HG03565 (cell line): Measurements from ENCODE around the gene RASGEF1C.
"Not testable (repeated sequence)": the region's sequence is repeated elsewhere in the genome, so short reads cannot be mapped to it uniquely, and the experiment has no call there.

ENCODE experiments used
- ATAC-seq: cut with Tn5 transposase; IDR thresholded peaks from one replicate; pipeline ENCODE4 v1.9.1; 2021; ENCODE audit warnings: mild to moderate bottlenecking, moderate library complexity; ENCODE audit not compliant: unreplicated experiment

The RASGEF1C gene

DNA sequence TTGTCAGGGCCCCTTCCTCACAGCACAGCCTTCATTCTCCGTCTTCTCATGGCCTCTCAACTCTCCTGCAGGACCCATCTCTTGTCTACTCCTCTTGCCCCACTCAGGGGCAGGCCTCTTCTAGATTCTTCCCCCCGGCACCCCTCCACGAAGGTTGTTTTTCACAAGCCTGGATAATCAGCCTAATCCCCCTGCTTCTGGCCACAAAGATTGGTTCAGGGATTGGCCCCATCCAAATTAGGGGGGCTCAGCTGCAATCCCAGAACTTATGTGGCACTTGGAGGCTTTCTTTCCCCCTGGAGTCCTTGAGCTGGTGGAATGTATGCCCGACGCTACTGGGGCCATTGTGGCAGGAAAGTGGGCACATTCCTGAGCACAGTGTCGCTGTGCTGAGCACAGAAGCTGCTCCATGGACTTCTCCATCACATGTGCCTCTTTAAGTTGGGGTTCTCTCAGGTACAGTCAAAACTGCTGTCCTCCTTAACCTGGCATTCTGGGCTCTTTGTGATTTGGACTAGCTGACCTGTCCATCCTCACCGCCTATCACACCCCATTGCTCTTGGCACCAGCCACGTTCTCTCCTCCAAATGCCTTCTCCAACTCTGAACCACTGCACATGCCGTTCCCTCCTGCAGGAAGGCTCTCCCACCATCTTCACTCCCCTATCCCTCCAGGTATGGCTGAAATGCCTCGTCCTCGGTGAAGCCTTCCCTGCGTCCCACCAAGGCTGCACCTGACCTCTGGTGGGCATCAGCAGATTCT, 70.6 kb downstream of the RASGEF1C start:
- ATAC-seq, result no peak

DNA sequence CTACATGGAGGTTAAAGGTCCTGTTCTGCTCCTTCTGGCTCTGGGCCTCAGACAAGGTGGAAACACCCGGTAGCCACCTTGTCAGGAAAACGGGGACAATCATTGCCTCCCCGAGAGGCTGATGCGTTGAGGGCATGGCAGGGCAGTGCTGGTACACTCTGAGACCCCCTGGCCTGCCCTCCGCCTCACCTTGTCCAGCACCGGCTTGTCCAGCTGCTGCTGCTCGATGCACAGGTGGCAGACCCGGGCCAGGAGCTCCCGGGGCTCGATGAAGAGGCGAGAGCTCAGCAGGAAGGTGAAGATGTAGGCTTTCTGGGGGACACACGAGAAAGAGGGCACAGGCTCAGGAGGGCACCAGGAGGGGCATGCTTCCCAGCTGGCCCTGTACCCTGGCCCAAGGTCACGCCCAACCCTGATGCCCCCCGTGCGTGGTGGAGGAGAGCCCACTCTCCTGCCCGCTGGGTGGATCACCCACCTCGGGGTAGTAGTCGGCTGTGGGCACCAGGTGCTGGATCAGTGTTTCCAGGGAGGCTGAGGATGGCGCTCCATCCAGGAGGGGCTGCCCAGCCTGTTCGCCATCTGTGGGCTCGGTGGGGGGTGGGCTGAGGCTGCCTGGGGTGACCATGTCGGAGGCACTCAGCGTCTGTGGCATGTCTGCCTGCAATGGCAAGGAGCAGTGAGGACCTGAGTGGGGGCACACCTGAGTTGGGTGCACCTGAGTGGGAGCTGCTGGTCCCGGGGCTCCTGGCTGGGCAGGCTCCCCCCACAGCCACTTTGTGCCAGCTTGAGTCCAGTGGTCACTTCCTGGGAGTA, 71.4 kb downstream of the RASGEF1C start:
- no peak for ATAC-seq

GRCh38 chr5:180136630-180137381, 72.2 kb downstream of the RASGEF1C start:
- ATAC-seq, result no peak

GRCh38 chr5:180135967-180136629, 72.9 kb downstream of the RASGEF1C start:
- ATAC-seq, result no peak

- no peak for ATAC-seq
These were observed 73.7 kb downstream of the RASGEF1C start for GRCh38 chr5:180135128-180135955.

DNA sequence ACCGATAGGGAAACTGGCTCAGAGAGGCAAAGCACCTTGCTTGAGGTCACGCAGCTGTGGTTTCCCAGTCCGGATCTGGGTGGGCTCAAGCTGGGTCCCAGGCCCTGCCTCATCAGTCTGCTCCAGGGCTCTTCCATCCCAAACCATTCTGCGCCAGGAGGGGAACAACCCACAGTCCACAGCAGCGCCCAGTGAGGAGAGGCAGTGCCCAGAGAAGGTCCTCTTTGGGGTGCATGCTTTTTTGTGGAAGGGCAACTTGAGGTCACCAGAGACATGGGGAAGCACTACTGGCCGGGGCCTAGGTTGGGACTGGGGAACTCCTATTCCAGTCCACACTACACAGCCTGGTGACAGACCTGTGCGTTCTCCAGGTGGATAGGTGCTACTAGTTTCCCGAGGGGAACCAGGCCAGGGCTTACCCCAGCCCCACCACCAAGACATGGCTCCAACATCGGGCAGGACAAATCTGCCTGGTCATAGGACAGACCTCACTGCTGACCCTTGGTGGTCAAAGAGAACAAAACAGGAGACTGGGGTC, 75.0 kb downstream of the RASGEF1C start:
- no peak for ATAC-seq

DNA sequence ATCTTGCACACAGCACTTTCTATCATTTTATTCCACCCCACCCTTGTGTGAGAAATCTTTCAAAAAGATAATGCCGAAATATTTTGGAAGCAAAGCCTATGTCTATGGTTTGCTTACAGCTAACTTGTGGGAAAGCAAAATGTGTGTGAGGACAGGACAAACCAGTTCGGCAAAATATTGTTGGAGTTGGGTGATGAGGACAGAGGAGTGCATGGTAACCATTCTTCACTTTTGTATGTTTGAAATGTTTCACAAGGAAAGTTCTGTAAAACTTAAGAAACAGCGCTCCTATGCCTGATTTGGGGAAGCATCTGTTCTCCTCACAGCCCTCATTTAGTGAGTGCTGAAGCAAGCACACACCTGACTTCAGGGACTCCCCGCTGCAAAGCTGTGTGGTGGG, 75.5 kb downstream of the RASGEF1C start:
- ATAC-seq, result no peak

DNA sequence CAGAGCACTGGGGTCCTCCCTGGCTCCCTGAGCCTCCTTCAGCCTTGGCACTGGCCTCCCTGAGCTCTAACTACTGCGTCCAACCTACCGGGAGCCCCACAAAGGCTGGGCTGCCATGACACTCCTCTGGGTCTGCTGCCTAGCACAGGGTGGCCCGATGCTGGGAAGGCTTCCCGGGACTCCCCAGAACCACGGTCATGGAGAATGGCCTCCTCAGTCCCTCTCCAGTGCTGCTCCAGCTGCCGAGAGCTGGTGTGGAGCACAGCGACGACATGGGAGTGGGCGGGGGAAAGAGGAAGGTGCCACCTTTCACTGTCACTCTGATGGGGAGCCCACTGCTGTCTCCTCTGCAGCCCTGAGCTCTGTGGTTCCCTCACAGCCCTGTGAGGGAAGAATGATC, 76.0 kb downstream of the RASGEF1C start:
- no peak for ATAC-seq

- no peak for ATAC-seq
These were observed 77.9 kb downstream of the RASGEF1C start for GRCh38 chr5:180130876-180131740.

- no peak for ATAC-seq
These were observed 78.6 kb downstream of the RASGEF1C start for GRCh38 chr5:180130291-180130869.

GRCh38 chr5:180129291-180130190, 79.5 kb downstream of the RASGEF1C start:
- no peak for ATAC-seq

DNA sequence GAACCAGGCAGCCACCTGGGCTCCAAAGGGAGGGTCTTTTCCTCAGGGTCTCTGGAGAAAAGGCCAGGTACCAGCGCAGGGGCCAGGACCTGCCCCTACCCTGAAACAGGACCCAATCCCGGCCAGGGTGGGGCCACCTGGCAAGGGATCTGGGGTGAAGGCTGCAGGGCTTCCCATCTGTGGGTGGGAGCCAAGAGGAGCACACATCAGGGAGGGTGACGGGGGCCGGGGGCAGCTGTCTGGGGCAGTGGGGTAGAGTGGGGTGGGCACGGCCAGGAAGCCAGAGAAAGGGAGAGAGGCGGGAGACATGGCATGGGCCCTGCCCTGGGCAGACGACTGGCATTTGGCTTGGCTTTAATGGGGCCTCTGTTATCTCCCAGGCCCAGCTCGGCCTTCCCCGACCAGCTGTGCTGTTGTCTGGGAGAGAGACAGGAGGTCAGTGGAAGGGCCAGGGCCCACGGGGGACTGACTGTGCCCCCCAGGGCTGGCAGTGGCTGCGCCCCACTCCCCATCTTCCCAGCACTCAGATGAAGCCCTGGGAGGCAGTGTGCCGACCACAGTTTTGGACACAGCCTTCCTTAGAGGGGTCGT, 80.2 kb downstream of the RASGEF1C start:
- ATAC-seq, result no peak

DNA sequence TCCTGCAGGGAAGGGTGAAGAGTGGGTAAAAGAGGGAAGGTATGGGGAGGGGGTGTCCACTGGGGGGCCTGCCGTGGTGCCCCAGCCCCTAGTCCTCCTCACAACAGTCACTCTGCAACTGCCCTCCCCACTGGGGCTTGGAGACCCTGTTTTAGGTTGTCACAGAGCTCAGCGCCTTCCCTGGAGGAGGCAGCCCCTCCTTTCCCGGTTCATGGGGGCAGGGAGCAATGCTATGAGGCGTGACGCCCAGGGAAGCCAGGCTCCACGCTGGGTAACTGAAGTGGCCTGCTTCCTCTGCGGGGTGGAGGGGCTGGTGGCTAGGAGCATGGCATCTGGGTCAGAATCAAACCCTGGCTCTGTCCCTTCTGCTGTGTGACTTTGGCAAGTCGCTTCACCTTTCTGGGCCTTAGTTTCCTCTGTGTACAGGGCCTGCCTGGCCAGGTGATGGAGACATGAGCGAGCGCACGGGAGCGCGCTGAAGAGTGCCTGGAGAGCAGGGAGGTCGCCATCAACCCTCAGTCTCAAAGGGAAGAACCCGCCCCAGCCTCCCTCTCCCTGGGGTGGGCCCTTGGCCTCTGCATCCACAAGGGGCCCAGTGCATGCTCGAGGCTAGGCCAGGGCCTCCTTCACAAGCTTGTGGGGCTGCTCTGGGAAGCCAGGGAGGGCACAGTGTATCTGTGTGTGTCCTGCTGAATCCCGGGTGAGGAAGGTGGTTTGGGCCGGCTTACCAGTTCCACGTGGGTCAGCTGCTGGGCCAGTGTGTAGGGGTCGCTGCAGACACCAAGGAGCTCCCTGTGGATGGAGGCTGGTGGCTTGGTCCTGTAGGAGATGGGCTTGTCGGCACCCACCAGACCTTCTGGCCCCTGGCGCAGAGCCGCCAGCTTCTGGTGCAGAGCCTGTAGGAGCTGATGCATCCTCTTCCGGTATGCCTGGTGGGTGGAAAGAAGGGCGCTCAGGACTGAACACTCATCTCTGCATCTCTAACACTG, 81.0 kb downstream of the RASGEF1C start:
- ATAC-seq, result no peak

DNA sequence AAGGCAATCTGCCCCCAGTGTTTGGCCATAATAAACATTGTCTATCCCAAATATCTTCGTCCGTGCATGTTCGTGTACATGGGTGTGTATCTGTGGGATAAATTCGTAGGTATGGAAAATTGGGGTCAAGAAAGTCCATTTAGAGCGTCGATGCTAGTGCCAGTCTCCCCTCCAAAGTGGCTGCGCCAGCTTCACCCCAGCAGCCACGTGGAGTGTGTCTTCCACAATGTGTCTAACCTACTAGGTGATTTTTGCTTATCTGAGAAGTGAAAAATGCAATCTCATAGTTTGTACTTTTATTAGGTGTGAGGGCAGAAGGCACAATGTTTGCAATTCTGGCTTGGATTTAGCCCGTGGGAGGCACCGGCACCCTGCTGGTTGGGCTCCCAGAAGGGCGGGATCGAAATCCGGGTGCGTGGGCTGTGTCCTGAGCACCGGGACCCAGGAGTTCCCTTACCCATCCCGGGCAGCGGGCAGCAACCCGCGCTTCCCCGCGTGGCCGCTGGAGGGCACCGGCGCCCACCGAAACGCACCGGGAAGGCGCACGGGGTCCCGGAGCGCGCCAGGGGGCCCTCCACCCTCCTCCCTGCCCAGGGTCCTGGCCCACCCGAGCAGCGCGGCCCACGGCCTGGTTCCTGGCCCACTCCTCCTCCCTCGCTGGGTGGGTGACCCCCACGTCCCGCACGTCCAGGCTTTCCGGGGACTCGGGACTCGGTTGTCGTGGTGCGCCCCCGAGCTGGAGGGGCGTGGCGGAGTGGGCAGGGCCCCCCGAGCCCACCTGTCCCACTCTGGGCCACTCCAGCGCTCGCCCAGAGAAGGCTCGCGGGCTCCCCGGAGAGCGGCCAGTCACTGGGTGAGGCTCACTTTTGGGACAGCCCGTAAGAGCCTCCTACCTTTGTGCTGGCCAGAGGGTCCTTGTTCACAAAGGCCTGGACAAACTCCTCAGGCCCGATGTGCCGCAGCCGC, 82.0 kb downstream of the RASGEF1C start:
- ATAC-seq, result no peak

DNA sequence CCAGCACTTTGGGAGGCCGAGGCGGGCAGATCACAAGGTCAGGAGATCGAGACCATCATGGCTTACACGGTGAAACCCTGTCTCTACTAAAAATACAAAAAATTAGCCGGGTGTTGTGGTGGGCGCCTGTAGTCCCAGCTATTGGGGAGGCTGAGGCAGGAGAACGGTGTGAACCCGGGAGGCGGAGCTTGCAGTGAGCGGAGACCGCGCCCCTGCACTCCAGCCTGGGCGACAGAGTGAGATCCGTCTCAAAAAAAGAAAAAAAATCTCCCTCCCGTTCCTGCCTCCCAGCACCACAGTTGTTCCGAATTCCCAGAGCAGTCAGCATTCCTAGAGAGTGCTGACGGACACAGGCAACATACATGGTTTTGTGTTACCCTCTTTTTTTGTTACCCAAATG, 82.9 kb downstream of the RASGEF1C start:
- ATAC-seq, result not testable (repeated sequence)
